ENCODE data around the gene SPRED3. TPM values are rescaled to one million over a fixed set of nuclear protein-coding genes. Genes with fewer than 3 reads are reported as not detected.

Gene SPRED3
- total RNA-seq, 1 donor from 2014 or later, result 0.71 TPM

GRCh38 chr19:38417544-38418506 is 29.3 kb downstream of the SPRED3 start:
- H3K27ac ChIP-seq (replicated peaks), result no peak overlapping the region
- peaks cover 66% of the 10 kb centered on the region for H3K27me3 ChIP-seq (ENCODE audit: low read depth)
- intact Hi-C loops (cut with micrococcal nuclease), result no loop called here
- H3K36me3 ChIP-seq, result no peaks in the 10 kb centered on the region
- H3K9me3 ChIP-seq (replicated peaks), result no peaks in the 10 kb centered on the region
- H3K4me3 ChIP-seq, result peak overlapping the region; percentile 58
- peaks cover 12% of the 10 kb centered on the region for H3K4me1 ChIP-seq
- peak; percentile 65 for DNase-seq
- no peak for TF ChIP-seq CTCF (IDR thresholded peaks at IDR 0.05; ENCODE audit: borderline replicate concordance)

GRCh38 chr19:38420935-38421334 is 32.4 kb downstream of the SPRED3 start:
- H3K27me3 ChIP-seq (ENCODE audit: low read depth), result peaks cover 86% of the 10 kb centered on the region

GRCh38 chr19:38421856-38422255 is 33.4 kb downstream of the SPRED3 start:
- H3K4me1 ChIP-seq, result peaks cover 17% of the 10 kb centered on the region
- H3K27ac ChIP-seq (replicated peaks), result no peak overlapping the region
- TF ChIP-seq CTCF (IDR thresholded peaks at IDR 0.05; ENCODE audit: borderline replicate concordance), result no peak
- H3K9me3 ChIP-seq (replicated peaks), result no peaks in the 10 kb centered on the region
- H3K27me3 ChIP-seq (ENCODE audit: low read depth), result peaks cover 89% of the 10 kb centered on the region
- intact Hi-C loops (cut with micrococcal nuclease), result no loop called here
- no peak overlapping the region for H3K4me3 ChIP-seq
- no peaks in the 10 kb centered on the region for H3K36me3 ChIP-seq
- DNase-seq, result no peak

More at GRCh38 chr19:38420935-38421334, 32.4 kb downstream of the SPRED3 start:
- DNase-seq, result no peak
- peaks cover 14% of the 10 kb centered on the region for H3K4me1 ChIP-seq
- no peak for TF ChIP-seq CTCF (IDR thresholded peaks at IDR 0.05; ENCODE audit: borderline replicate concordance)
- no peaks in the 10 kb centered on the region for H3K9me3 ChIP-seq (replicated peaks)
- no peak overlapping the region for H3K27ac ChIP-seq (replicated peaks)
- H3K36me3 ChIP-seq, result no peaks in the 10 kb centered on the region
- intact Hi-C loops (cut with micrococcal nuclease), result no loop called here
- H3K4me3 ChIP-seq, result no peak overlapping the region

DNA sequence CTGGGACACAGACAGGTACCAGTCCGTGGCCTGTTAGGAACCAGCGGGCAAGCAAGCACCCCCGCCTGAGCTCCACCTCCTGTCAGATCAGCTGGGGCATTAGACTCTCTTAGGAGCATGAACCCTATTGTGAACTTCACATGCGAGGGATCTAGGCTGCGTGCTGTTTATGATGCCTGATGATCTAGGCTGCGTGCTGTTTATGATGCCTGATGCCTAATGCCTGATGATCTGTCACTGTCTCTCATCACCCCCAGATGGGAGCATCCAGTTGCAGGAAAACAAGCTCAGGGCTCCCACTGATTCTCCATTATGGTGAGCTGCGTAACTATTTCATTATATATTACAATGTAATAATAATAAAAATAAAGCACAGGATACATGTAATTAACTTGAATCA is 33.9 kb downstream of the SPRED3 start:
- no peak overlapping the region for H3K4me3 ChIP-seq
- H3K27ac ChIP-seq (replicated peaks), result no peak overlapping the region
- DNase-seq, result no peak
- peaks cover 89% of the 10 kb centered on the region for H3K27me3 ChIP-seq (ENCODE audit: low read depth)
- H3K36me3 ChIP-seq, result no peaks in the 10 kb centered on the region
- intact Hi-C loops (cut with micrococcal nuclease), result no loop called here
- peaks cover 16% of the 10 kb centered on the region for H3K4me1 ChIP-seq
- no peaks in the 10 kb centered on the region for H3K9me3 ChIP-seq (replicated peaks)
- no peak for TF ChIP-seq CTCF (IDR thresholded peaks at IDR 0.05; ENCODE audit: borderline replicate concordance)

DNA sequence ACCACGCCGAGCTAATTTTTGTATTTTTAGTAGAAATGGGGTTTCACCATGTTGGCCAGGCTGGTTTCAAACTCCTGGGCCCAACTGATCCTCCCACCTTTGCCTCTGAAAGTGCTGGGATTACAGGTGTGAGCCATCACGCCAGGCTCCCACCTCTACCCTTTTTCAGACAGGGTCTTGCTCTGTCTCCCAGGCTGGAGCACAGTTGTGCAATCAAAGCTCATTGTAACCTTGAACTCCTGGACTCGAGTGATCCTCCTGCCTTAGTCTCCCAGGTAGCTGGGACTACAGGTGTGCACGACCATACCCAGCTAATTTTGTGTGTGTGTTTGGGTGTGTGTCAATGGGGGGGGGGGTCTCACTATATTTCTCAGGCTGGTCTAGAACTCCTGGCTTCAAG is 35.8 kb downstream of the SPRED3 start:
- intact Hi-C loops (cut with micrococcal nuclease), result no loop called here
- no peak overlapping the region for H3K27ac ChIP-seq (replicated peaks)
- H3K27me3 ChIP-seq (ENCODE audit: low read depth), result peaks cover 72% of the 10 kb centered on the region
- no peaks in the 10 kb centered on the region for H3K36me3 ChIP-seq
- H3K4me1 ChIP-seq, result peaks cover 5% of the 10 kb centered on the region
- H3K4me3 ChIP-seq, result no peak overlapping the region
- no peak for TF ChIP-seq CTCF (IDR thresholded peaks at IDR 0.05; ENCODE audit: borderline replicate concordance)
- H3K9me3 ChIP-seq (replicated peaks), result no peaks in the 10 kb centered on the region
- no peak for DNase-seq

Measured in left ventricle myocardium inferior (tissue), 1 donor.